ENCODE results near the gene TPRX1. TPM values are rescaled to one million over a fixed set of nuclear protein-coding genes. Genes with fewer than 3 reads are reported as not detected.
A peak's percentile ranks its signal among the peaks of the same experiment; 100 is the strongest.

The TPRX1 gene
- total and polyA plus RNA-seq, 2 donors (not counting 3 experiments of a cell fraction or from before 2014, with no cell fraction given), result not detected

DNA sequence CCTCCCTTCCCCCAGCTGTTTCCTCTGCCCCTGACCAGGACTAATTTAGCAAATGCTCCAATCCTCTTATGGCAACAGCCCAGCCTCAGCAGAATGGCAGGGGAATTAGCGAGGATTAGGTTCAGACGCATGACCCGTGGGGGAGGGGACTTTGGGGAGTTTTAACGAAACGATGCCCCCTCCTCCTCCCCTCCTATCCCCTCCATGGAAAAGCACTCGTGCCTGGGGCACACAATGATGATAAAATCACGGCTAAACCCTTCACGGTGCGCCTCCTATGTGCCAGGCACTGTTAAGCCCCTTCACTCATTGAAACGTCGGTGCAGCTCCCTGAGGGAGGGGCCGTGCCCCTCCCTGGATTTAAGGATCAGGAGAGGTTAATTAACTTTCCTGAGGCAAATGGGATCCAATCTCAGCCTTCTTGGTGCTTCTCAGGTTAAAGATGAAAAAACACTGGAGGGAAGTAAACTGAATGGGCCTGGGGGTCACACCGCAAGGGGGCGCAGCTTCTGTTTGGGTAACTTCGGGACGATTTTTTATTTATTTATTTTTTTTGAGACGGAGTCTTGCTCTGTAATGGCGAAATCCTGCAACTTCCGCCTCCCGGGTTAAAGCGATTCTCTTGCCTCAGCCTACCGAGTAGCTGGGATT is 44.6 kb upstream of the TPRX1 start:
- no peak overlapping the region for H2AFZ ChIP-seq (ENCODE audit: low read depth, low read length)
- H3K4me3 ChIP-seq (replicated peaks in 1 of 3; ENCODE audit: insufficient read depth in 1 of 3, low read depth in 1 of 3, low read length in 3 of 3), result no peak overlapping the region
- no TSS peak for BruUV-seq (replicated peaks)
- no peak overlapping the region for H3K27ac ChIP-seq (ENCODE audit: insufficient read depth, low read depth, low read length)
- DNase-seq (ENCODE audit: low read depth, low spot score), result no peak
- ChIA-PET POLR2A (no interaction called here), CTCF (interaction anchor here (0.7 to 3.3 kb wide), 9 partner anchors 9 to 82 kb away, joined by 3 to 16 read pairs (median 5); no protein-coding TSS in a partner anchor)
- H4K20me1 ChIP-seq (replicated peaks; ENCODE audit: control insufficient read depth, extremely low read depth, insufficient read depth, low read length), result no peaks in the 10 kb centered on the region
- TF ChIP-seq MYC (IDR thresholded peaks at IDR 0.05; ENCODE audit: low read depth, low read length), result no peak
- TF ChIP-seq, protein P1, sequence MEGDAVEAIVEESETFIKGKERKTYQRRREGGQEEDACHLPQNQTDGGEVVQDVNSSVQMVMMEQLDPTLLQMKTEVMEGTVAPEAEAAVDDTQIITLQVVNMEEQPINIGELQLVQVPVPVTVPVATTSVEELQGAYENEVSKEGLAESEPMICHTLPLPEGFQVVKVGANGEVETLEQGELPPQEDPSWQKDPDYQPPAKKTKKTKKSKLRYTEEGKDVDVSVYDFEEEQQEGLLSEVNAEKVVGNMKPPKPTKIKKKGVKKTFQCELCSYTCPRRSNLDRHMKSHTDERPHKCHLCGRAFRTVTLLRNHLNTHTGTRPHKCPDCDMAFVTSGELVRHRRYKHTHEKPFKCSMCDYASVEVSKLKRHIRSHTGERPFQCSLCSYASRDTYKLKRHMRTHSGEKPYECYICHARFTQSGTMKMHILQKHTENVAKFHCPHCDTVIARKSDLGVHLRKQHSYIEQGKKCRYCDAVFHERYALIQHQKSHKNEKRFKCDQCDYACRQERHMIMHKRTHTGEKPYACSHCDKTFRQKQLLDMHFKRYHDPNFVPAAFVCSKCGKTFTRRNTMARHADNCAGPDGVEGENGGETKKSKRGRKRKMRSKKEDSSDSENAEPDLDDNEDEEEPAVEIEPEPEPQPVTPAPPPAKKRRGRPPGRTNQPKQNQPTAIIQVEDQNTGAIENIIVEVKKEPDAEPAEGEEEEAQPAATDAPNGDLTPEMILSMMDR (IDR thresholded peaks at IDR 0.05; ENCODE audit: extremely low read depth in 1 of 2, insufficient read depth in 1 of 2, low read depth in 1 of 2, low read length in 2 of 2), result peak; percentile 29 to 38
- peaks cover 9 to 19% of the 10 kb centered on the region in 2 experiments for H3K27me3 ChIP-seq (ENCODE audit: control insufficient read depth in 2 of 2, insufficient read depth in 2 of 2, low read length in 2 of 2)
- H3K4me2 ChIP-seq (ENCODE audit: insufficient read depth, low read length), result no peak overlapping the region
- intact Hi-C loops (cut with micrococcal nuclease) (no loop called here), dilution Hi-C loops (cut with MboI; ENCODE audit: extremely low pct_ligation_motif_present, low sequenced_read_pairs) (no loop called here)
- no peaks in the 10 kb centered on the region for H3K9me1 ChIP-seq (replicated peaks; ENCODE audit: control insufficient read depth, extremely low read depth, insufficient read depth, low read length)
- no peak overlapping the region for H3K9ac ChIP-seq (replicated peaks; ENCODE audit: extremely low read depth, insufficient read depth, low read length)
- no peak for FAIRE-seq
- no peaks in the 10 kb centered on the region for H3K9me3 ChIP-seq (replicated peaks; ENCODE audit: control insufficient read depth, insufficient read depth, low read length)
- H3K36me3 ChIP-seq (ENCODE audit: control insufficient read depth in 2 of 2, extremely low read depth in 1 of 2, insufficient read depth in 2 of 2, low read length in 2 of 2), result no peaks in the 10 kb centered on the region
- H3K4me1 ChIP-seq (ENCODE audit: control insufficient read depth, extremely low read depth, insufficient read depth, low read length), result no peaks in the 10 kb centered on the region
- no peaks in the 10 kb centered on the region for H3K79me2 ChIP-seq (ENCODE audit: control insufficient read depth, insufficient read depth, low read length)

DNA sequence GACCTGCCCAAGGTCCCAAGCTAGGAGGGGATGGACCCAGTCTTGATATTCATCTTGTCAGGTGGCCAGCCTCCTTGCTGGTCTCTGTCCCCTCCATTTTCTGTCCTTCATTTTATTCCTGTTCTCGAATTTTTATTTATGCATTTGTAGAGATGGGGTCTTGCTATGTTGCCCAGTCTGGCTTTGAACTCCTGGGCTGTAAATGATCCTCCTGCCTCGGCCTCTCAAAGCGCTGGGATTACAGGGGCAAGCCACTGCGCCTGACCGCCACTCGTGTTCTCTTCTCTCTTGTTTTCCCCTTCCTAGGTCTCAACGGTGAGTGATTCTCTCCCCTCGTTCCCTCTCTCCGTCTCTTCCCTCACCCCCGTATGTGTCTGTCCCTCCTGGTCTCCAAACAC is 44.1 kb upstream of the TPRX1 start:
- no peaks in the 10 kb centered on the region for H3K9me3 ChIP-seq (replicated peaks; ENCODE audit: control insufficient read depth, insufficient read depth, low read length)
- H2AFZ ChIP-seq (ENCODE audit: low read depth, low read length), result no peak overlapping the region
- H3K27ac ChIP-seq (ENCODE audit: insufficient read depth, low read depth, low read length), result no peak overlapping the region
- intact Hi-C loops (cut with micrococcal nuclease), result no loop called here
- TF ChIP-seq, protein P2, sequence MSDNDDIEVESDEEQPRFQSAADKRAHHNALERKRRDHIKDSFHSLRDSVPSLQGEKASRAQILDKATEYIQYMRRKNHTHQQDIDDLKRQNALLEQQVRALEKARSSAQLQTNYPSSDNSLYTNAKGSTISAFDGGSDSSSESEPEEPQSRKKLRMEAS (IDR thresholded peaks at IDR 0.05; ENCODE audit: insufficient read depth, insufficient read length), result no peak
- TF ChIP-seq POLR2AphosphoS5 (IDR thresholded peaks at IDR 0.05; ENCODE audit: insufficient read depth, low read depth, low read length) (no peak), EZH2 (IDR thresholded peaks at IDR 0.05; ENCODE audit: borderline replicate concordance, low read depth, low read length, severe bottlenecking) (no peak), MYC (IDR thresholded peaks at IDR 0.05; ENCODE audit: low read depth, low read length) (no peak), JUN (IDR thresholded peaks at IDR 0.05; ENCODE audit: borderline replicate concordance, insufficient read depth, insufficient read length, low read depth) (no peak), POLR2A (IDR thresholded peaks at IDR 0.05; ENCODE audit: low read depth, low read length) (no peak), GATA2 (IDR thresholded peaks at IDR 0.05; ENCODE audit: insufficient read depth, insufficient read length, low read depth, low read length) (no peak), FOS (IDR thresholded peaks at IDR 0.05; ENCODE audit: borderline replicate concordance, insufficient read depth, low read length) (no peak)
- TF ChIP-seq, protein P1 (IDR thresholded peaks at IDR 0.05; ENCODE audit: extremely low read depth in 1 of 2, insufficient read depth in 1 of 2, low read depth in 1 of 2, low read length in 2 of 2), result no peak
- no peak for FAIRE-seq
- ChIA-PET CTCF (interaction anchor here (0.9 to 3.3 kb wide), 5 partner anchors 8 to 21 kb away, joined by 5 to 16 read pairs (median 11); no protein-coding TSS in a partner anchor), POLR2A (no interaction called here)
- no peaks in the 10 kb centered on the region for H3K79me2 ChIP-seq (ENCODE audit: control insufficient read depth, insufficient read depth, low read length)
- H3K4me3 ChIP-seq (replicated peaks in 1 of 3; ENCODE audit: insufficient read depth in 1 of 3, low read depth in 1 of 3, low read length in 3 of 3), result no peak overlapping the region
- H3K27me3 ChIP-seq (ENCODE audit: control insufficient read depth in 2 of 2, insufficient read depth in 2 of 2, low read length in 2 of 2), result peaks cover 9 to 17% of the 10 kb centered on the region in 2 experiments
- H3K36me3 ChIP-seq (ENCODE audit: control insufficient read depth in 2 of 2, extremely low read depth in 1 of 2, insufficient read depth in 2 of 2, low read length in 2 of 2), result no peaks in the 10 kb centered on the region
- no peak overlapping the region for H3K4me2 ChIP-seq (ENCODE audit: insufficient read depth, low read length)
- no peak overlapping the region for H3K9ac ChIP-seq (replicated peaks; ENCODE audit: extremely low read depth, insufficient read depth, low read length)
- BruUV-seq (replicated peaks), result no TSS peak
- no peaks in the 10 kb centered on the region for H4K20me1 ChIP-seq (replicated peaks; ENCODE audit: control insufficient read depth, extremely low read depth, insufficient read depth, low read length)
- DNase-seq (ENCODE audit: low read depth, low spot score), result no peak
- H3K9me1 ChIP-seq (replicated peaks; ENCODE audit: control insufficient read depth, extremely low read depth, insufficient read depth, low read length), result no peaks in the 10 kb centered on the region
- dilution Hi-C loops (cut with MboI; ENCODE audit: extremely low pct_ligation_motif_present, low sequenced_read_pairs), result no loop called here
- no peaks in the 10 kb centered on the region for H3K4me1 ChIP-seq (ENCODE audit: control insufficient read depth, extremely low read depth, insufficient read depth, low read length)

Data from endothelial cell of umbilical vein (primary cell).